HepG2 (cell line): Measurements from ENCODE around the gene TH. TPM values are rescaled to one million over a fixed set of nuclear protein-coding genes. Genes with fewer than 3 reads are reported as not detected.

ENCODE experiments used
- ATF5 ChIP-seq: sonication (generic); formaldehyde crosslinking; IDR thresholded peaks from 2 replicates; pipeline ENCODE4 v1.4.0; 2020; ENCODE audit warnings: mild to moderate bottlenecking, low read depth, missing genetic modification reagents
- BRD4 ChIP-seq: sonication (generic); formaldehyde crosslinking; IDR thresholded peaks from 2 replicates; pipeline ENCODE4 v1.4.0; 2020; ENCODE audit warnings: missing genetic modification reagents
- CHCHD3 ChIP-seq: sonication (generic); formaldehyde crosslinking; IDR thresholded peaks from 2 replicates; pipeline ENCODE4 v1.8.0; 2022; ENCODE audit warnings: mild to moderate bottlenecking, missing genetic modification reagents, moderate library complexity
- FOXP1 ChIP-seq, 2 experiments: fragments of 450-650 bp in 1 of 2; IDR thresholded peaks; 2 replicates each; pipeline ENCODE4 v1.6.1; 2017 to 2018; ENCODE audit warnings: antibody characterized with exemption in 1 of 2
- HNF4A ChIP-seq: sonication (generic); formaldehyde crosslinking; IDR thresholded peaks from 2 replicates; pipeline ENCODE4 v1.4.0; 2020; ENCODE audit warnings: missing genetic modification reagents
- IKZF5 ChIP-seq: IDR thresholded peaks from 2 replicates; pipeline ENCODE4 v1.6.1; 2018; ENCODE audit warnings: missing genetic modification reagents, mild to moderate bottlenecking, missing compliant biosample characterization
- IRX3 ChIP-seq: sonication (generic); formaldehyde crosslinking; IDR thresholded peaks from 2 replicates; pipeline ENCODE4 v1.8.1; 2023; ENCODE audit warnings: mild to moderate bottlenecking, low read depth, missing genetic modification reagents, borderline replicate concordance
- JUN ChIP-seq: sonication (generic); formaldehyde crosslinking; IDR thresholded peaks from 2 replicates; pipeline ENCODE4 v1.4.0; 2020; ENCODE audit warnings: mild to moderate bottlenecking, missing genetic modification reagents
- KAT8 ChIP-seq: IDR thresholded peaks from 2 replicates; pipeline ENCODE4 v1.6.1; 2016; ENCODE audit warnings: missing genetic modification reagents, missing compliant biosample characterization
- LCORL ChIP-seq, 2 experiments: fragments of 450-650 bp in 1 of 2; sonication (generic) in 1 of 2; formaldehyde crosslinking in 1 of 2; IDR thresholded peaks; 2 replicates each; pipeline versions ENCODE4 v1.5.0 to v1.6.1; 2017 to 2020; ENCODE audit warnings: antibody characterized with exemption in 1 of 2, missing genetic modification reagents in 1 of 2
- MXD3 ChIP-seq: IDR thresholded peaks from 2 replicates; pipeline ENCODE4 v1.6.1; 2016; ENCODE audit warnings: mild to moderate bottlenecking, missing biosample characterization, missing genetic modification reagents
- MYC ChIP-seq: sonication (generic); formaldehyde crosslinking; IDR thresholded peaks from 2 replicates; pipeline ENCODE4 v1.9.0; 2021; ENCODE audit warnings: missing genetic modification reagents, borderline replicate concordance
- PATZ1 ChIP-seq: sonication (generic); formaldehyde crosslinking; IDR thresholded peaks from 2 replicates; pipeline ENCODE4 v1.4.0; 2020; ENCODE audit warnings: missing genetic modification reagents
- SALL1 ChIP-seq: sonication (generic); formaldehyde crosslinking; IDR thresholded peaks from 2 replicates; pipeline ENCODE4 v1.8.0; 2022; ENCODE audit warnings: mild to moderate bottlenecking, missing genetic modification reagents
- SOX6 ChIP-seq, 2 experiments: fragments of 450-650 bp in 1 of 2; sonication (generic) in 1 of 2; formaldehyde crosslinking in 1 of 2; IDR thresholded peaks; 2 replicates each; pipeline versions ENCODE4 v1.4.0 to v1.6.1; 2017 to 2020; ENCODE audit warnings: antibody characterized with exemption in 1 of 2, mild to moderate bottlenecking in 1 of 2, missing genetic modification reagents in 1 of 2
- STAT5B ChIP-seq: sonication (generic); formaldehyde crosslinking; IDR thresholded peaks from 2 replicates; pipeline ENCODE4 v1.4.0; 2020; ENCODE audit warnings: missing genetic modification reagents
- ZNF468 ChIP-seq: sonication (generic); formaldehyde crosslinking; IDR thresholded peaks from 2 replicates; pipeline ENCODE4 v1.8.0; 2022; ENCODE audit warnings: mild to moderate bottlenecking, moderate library complexity, missing genetic modification reagents
- ZNF563 ChIP-seq: sonication (generic); formaldehyde crosslinking; IDR thresholded peaks from 2 replicates; pipeline ENCODE4 v1.8.0; 2022; ENCODE audit warnings: mild to moderate bottlenecking, moderate library complexity, missing genetic modification reagents
- ZNF652 ChIP-seq: IDR thresholded peaks from 2 replicates; pipeline ENCODE4 v1.6.1; 2016; ENCODE audit warnings: low read depth, borderline replicate concordance
- ZSCAN29 ChIP-seq: sonication (generic); formaldehyde crosslinking; conservative IDR thresholded peaks from 2 replicates; pipeline ENCODE4 v1.4.0; 2020; ENCODE audit warnings: mild to moderate bottlenecking, missing genetic modification reagents
- polyA plus RNA-seq, 8 experiments: library from polyadenylated mRNA; depleted of rRNA in 3 of 8; stranded (reverse) in 7 of 8; unstranded in 1 of 8; fragments of >200 nt; fragmentation: Illumina TruSeq in 4 of 8; extraction: Trizol in 4 of 8; gene quantifications; 2 replicates each; pipeline versions ENCODE4 v1.2.1 to v1.2.3, GENCODE V29; 2011 to 2016; ENCODE audit warnings: low read depth in 4 of 8, missing spikeins in 1 of 8, mixed read lengths in 1 of 8; ENCODE audit not compliant: insufficient read depth in 1 of 8
- total RNA-seq, 5 experiments: library from RNA; depleted of rRNA; stranded (reverse); fragments of >200 nt; fragmentation: Illumina TruSeq; extraction: Trizol; gene quantifications; 2 replicates each; pipeline ENCODE4 v1.2.3, GENCODE V29; 2016; ENCODE audit warnings: low read depth in 1 of 5
- TF ChIP-seq, protein P1 (sequence below): sonication (generic); formaldehyde crosslinking; IDR thresholded peaks from 2 replicates; pipeline ENCODE4 v1.5.0; 2020; ENCODE audit warnings: mild to moderate bottlenecking, low read depth, missing genetic modification reagents, borderline replicate concordance
- TF ChIP-seq, protein P2 (sequence below): IDR thresholded peaks from 2 replicates; pipeline ENCODE4 v1.6.1; 2012; ENCODE audit warnings: inconsistent platforms
- TF ChIP-seq, protein P3 (sequence below): sonication (generic); formaldehyde crosslinking; IDR thresholded peaks from 2 replicates; pipeline ENCODE4 v1.5.1; 2020; ENCODE audit warnings: missing genetic modification reagents, mild to moderate bottlenecking, borderline replicate concordance

Gene TH
- total and polyA plus RNA-seq, 2 of the 13 experiments (the other 11 are each of a cell fraction or from before 2014, with no cell fraction given), result 0.36 TPM; not detected in 1

DNA sequence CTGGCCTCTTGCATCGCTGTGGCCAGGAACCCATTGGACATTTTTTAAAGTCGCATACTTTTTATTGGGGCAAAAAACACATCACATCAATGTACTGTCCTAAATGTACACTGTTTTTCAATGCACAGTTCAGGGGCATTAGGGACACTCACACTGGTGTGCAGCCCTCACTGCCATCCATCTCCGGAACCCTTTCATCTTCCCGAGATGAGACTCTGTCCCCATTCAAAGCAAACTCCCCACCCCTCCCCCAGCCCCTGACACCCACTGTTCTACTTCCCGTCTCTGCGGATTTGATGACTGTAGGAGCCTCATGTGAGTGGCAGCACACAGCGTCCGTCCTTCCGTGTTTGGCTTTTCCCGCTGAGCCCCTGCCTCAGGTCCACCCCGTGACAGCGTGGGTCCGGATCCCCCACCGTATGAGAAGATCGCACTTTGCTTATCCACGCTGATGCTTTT lies 41.8 kb upstream of the TH start (continued):
- peak; percentile 66; the same call in 1 of the 2 replicates for TF ChIP-seq MYC (CRISPR knock-in tag)
- peak; percentile 23; the same call in 1 of the 2 replicates for TF ChIP-seq IKZF5 (CRISPR knock-in tag)
- TF ChIP-seq STAT5B (CRISPR knock-in tag), result no peak
- TF ChIP-seq, protein P1, sequence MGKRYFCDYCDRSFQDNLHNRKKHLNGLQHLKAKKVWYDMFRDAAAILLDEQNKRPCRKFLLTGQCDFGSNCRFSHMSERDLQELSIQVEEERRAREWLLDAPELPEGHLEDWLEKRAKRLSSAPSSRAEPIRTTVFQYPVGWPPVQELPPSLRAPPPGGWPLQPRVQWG (CRISPR knock-in tag), result no peak
- 0 out of 2 replicates have a peak, but pooled peaks have one; percentile 11 for TF ChIP-seq ZNF652
- TF ChIP-seq JUN (CRISPR knock-in tag), result no peak
- no peak for TF ChIP-seq SOX6 (IDR thresholded peaks at IDR 0.05)
- peak; percentile 83 for TF ChIP-seq SOX6 (CRISPR knock-in tag; IDR thresholded peaks at IDR 0.05)
- TF ChIP-seq FOXP1 (IDR thresholded peaks at IDR 0.05), result no peak
- peak; percentile 65 for TF ChIP-seq FOXP1 (CRISPR knock-in tag; IDR thresholded peaks at IDR 0.05)
- TF ChIP-seq IRX3 (CRISPR knock-in tag), result no peak
- no peak for TF ChIP-seq CHCHD3 (CRISPR knock-in tag)
- peak; percentile 78 for TF ChIP-seq HNF4A (CRISPR knock-in tag)
- TF ChIP-seq ZNF563 (CRISPR knock-in tag), result no peak
- no peak for TF ChIP-seq ATF5 (CRISPR knock-in tag)
- TF ChIP-seq, protein P2, sequence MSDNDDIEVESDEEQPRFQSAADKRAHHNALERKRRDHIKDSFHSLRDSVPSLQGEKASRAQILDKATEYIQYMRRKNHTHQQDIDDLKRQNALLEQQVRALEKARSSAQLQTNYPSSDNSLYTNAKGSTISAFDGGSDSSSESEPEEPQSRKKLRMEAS, result peak; percentile 89
- TF ChIP-seq SALL1 (CRISPR knock-in tag), result peak; percentile 81
- TF ChIP-seq MXD3 (CRISPR knock-in tag), result no peak
- TF ChIP-seq BRD4 (CRISPR knock-in tag), result peak; percentile 40
- TF ChIP-seq KAT8 (CRISPR knock-in tag), result peak; percentile 52; the same call in 1 of the 2 replicates
- TF ChIP-seq LCORL (IDR thresholded peaks at IDR 0.05), result no peak
- peak; percentile 73 for TF ChIP-seq LCORL (CRISPR knock-in tag; IDR thresholded peaks at IDR 0.05)
- TF ChIP-seq ZNF468 (CRISPR knock-in tag), result no peak
- TF ChIP-seq, protein P3, sequence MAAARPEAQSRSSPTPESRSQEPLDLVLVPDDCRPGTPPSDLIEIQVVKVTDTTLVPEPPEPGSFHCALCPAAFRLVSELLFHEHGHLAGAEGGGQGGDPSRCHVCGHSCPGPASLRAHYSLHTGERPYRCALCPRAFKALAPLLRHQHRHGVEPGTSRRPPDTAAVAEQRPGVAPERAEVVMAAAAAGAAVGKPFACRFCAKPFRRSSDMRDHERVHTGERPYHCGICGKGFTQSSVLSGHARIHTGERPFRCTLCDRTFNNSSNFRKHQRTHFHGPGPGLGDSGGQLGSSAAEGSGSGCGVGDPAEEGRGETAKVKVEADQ, result 0 out of 2 replicates have a peak, but pooled peaks have one; percentile 50
- peak; percentile 88 for TF ChIP-seq PATZ1
- no peak for TF ChIP-seq ZSCAN29 (CRISPR knock-in tag)
